Right ventricle myocardium superior (tissue), 1 donor: ENCODE results near the gene FGF1. TPM values are rescaled to one million over a fixed set of nuclear protein-coding genes. Genes with fewer than 3 reads are reported as not detected.

ENCODE experiments used
- ATAC-seq: fragments of 200-7000 bp; cut with Tn5 transposase; one replicate; pipeline ENCODE4 v1.9.1; 2020; ENCODE audit warnings: mild to moderate bottlenecking; ENCODE audit not compliant: poor library complexity
- DNase-seq: peaks from one replicate; pipeline ENCODE4 v3.0.0-alpha.2; 2020
- intact Hi-C: fragments of 100-400 bp; cut with DNase I; formaldehyde crosslinking; loops from one replicate; pipeline ENCODE4 v1.11.2; 2022
- total RNA-seq: library from RNA; stranded (reverse); fragmentation: NEBNext Ultra II Directional; extraction: Animal tissue kit (Norgen Biotek cat#: 25700); gene quantifications from one replicate; pipeline ENCODE4 v1.2.1, GENCODE V29; 2021
- donor health status: DM: no; HTN: yes; CAD: no; lungs with severe emphysema.

The FGF1 gene
- total RNA-seq, 1 donor from 2014 or later, result 42.7 TPM

DNA sequence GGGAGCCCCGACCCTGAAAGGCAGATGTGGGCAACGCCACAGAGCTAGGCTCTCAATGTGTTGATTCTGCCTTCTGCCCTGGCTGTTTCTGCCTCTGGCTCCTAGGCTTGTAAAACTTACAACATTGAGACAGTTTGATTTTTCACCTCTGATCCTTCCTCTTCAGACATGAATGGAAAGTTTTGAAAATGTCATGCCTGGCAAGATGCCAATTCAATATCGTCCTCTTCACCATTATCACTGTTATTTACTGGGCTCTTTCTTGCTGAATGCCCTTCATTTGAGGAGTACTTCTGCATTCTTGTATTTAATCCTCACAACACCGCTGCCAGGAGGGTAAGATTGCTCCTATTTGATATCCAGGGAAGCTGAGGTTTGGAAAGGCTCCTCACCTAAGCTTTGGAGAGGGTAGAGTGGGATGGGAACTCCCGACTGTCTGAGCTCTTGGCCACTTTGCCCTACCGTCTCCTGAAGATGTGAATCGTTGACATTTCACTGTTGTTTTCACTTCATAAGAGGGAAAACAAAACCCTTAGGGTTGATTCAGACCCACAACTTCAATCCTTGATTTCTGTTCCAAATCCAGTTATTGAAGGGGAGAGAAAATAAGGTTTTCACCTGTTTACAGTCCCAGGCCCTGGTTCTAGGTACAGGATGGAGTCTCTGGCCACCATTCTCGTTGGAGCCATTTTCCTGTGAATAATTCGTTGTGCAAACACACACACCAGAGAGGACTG is 12.7 kb upstream of the FGF1 start:
- no peak for DNase-seq
- intact Hi-C loops, result loop anchor here (2.0 to 5.0 kb wide), 3 partner anchors 44 to 546 kb away; no protein-coding TSS in a partner anchor
- ATAC-seq, result peak; percentile 17

GRCh38 chr5:142697356-142698255 is 11.7 kb upstream of the FGF1 start:
- ATAC-seq (peak; percentile 80), DNase-seq (peak; percentile 59)
- intact Hi-C loops, result loop anchor here (2.0 to 5.0 kb wide), 3 partner anchors 43 to 545 kb away; no protein-coding TSS in a partner anchor

GRCh38 chr5:142696379-142696778 is 10.5 kb upstream of the FGF1 start:
- ATAC-seq (no peak), DNase-seq (no peak)
- intact Hi-C loops, result loop anchor here (5.0 kb wide), 2 partner anchors 84 to 544 kb away; no protein-coding TSS in a partner anchor

DNA sequence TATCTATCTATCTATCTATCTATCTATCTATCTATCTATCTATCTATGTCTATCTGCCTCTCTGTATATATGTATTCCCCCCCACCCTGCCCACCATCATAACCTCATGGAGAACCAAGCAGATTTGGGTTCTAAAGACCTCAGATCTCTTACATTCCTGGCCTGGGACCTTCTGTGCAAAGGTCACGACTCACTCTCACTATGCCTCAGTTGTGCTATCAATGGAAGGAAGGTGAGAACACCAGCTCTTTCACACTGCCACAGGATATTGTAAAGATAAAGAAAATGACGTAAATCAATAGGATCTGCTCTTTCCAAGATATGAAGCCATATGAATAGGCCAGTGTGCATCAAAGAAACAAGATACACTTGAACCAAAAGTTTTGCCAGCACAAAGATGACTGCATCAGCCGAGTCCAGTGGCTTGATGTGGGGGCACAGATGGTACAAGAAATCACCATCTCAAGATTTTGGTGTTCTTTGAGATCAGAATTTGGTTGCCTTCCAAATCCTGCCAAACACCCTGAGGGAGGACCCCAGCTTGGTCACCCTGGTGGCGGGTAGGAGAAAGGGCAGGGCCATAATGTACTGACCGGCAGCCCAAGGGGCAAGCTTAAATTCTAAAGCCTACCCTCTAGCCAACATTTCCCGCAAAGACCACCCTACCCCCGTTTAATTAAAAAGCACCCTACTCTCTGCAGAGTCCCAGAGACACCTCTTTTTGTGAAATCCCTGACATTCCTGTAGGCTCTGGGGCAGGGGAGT is 8.4 kb upstream of the FGF1 start:
- intact Hi-C loops, result no loop called here
- DNase-seq (no peak), ATAC-seq (no peak)

GRCh38 chr5:142692321-142692894 is 6.5 kb upstream of the FGF1 start:
- no peak for ATAC-seq
- intact Hi-C loops, result no loop called here
- no peak for DNase-seq

DNA sequence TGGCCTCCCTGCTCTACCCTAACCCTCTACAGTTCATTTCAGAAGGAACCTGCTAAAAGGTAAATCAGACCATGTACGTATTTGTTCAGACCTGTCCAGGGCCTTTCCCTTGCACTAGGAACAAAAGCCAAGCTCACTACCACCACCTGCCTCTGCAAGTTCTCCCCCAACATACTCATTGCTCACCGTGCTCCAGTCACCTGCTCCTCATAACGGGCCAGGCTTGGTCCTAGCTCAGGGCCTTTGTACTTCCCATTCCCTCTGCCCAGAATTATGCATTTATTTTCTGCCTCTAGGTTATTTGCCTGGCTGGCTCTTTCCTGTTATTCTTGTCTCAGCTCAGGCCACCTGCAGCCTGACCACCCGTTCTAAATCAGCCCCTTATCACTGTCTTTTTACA is 4.8 kb upstream of the FGF1 start:
- no peak for DNase-seq
- no peak for ATAC-seq
- intact Hi-C loops, result no loop called here

- ATAC-seq, result no peak
- DNase-seq, result no peak
- intact Hi-C loops, result no loop called here
These were observed 3.2 kb upstream of the FGF1 start for GRCh38 chr5:142689081-142689480.

- no peak for ATAC-seq
- no peak for DNase-seq
- intact Hi-C loops, result no loop called here
These were observed 2.5 kb upstream of the FGF1 start for GRCh38 chr5:142688281-142688989.

DNA sequence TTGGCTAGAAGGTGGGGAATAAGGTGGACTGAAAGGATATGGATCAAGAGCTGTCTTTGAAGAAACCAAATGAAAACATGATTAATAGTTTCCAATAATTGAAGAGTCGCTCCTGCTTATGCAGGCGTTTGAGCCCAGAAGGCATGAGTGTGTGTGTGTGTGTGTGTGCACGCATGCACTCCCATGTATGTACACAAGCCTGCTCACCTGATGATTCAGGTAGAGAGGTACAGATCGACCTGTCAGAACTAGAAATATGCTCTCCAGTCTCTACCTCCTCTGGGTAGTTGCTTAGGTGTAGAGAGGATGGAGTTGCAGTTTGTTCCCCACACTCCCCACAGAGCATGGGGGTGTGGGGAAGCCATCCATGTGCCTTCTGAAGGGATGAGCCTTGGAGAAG is 1.1 kb upstream of the FGF1 start:
- ATAC-seq (no peak), DNase-seq (no peak)
- intact Hi-C loops, result no loop called here

- ATAC-seq, result peak; percentile 5
- no peak for DNase-seq
- intact Hi-C loops, result no loop called here
These were observed 382 bp upstream of the FGF1 start for GRCh38 chr5:142686210-142686734.

DNA sequence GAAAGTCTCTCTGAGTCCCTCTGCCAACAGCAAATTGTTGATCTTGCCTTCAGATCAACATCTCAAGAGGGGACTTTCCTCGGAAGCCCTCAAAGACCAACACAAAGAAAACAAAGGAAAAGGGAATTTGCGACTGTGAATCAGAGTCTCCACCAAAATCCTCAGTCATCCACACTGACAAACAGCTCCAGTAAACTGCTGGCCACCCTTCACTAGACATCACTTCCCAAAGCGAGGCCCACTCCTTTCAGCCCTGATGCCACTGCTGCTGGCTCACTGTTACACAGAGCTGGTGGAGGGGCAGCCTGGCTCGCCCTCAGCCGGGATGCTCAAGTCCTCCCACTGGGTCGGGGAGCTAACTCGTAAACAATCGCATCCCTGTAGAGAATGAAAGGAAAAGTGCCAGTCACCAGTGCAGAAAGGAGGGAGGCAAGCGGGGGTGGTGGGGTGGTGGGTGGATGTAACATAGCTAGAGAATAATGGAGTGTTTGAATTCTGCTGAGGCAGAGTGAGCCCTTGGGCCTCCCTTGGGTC is 1.3 kb downstream of the FGF1 start:
- DNase-seq (no peak), ATAC-seq (peak; percentile 9)
- intact Hi-C loops, result no loop called here

DNA sequence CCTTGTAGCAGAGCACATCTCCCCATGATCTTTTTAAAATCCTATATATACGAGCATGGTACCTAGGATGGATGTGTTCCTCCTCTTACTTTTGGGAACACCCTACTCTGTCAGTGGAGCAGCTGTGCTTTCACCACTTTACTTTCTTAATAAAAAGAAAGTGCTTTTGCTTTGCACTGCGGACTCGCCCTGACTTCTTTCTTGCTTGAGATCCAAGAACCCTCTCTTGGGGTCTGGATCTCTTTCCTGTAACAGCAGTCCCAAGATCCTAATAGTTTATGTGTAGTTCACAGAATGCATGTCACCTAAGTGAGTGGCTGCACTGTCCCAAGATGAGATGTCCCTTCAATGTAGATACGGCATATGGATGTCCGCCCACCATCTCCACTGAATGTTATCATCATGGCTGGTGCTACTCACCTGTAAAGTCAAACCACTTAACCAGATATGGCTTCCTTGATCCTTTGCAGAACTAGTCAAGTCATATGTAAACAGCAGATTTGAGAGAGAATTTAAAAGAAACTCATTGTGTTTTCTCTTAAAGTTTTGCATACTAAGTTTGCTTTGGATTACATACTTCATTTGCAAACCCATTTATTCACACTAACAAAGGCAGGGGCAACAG is 1.9 kb downstream of the FGF1 start:
- DNase-seq (no peak), ATAC-seq (no peak)
- intact Hi-C loops, result no loop called here

DNA sequence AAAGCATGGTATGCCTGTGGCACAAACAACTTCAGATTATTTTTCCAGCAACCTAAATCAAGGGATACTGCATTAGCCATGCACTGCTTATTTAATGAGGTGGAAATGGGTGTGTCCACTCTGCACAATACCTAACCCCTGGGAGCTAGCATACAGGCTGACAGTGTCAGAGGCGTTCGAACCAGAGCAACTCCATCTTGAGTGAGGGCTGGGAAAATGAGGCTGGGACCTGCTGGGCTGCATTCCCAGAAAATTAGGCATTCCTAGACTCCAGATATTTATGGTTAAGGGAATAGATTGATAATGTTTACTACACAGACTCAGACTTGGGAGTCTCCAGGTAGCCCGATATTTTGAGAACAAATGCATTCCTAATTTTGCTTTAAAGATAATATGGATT is 2.8 kb downstream of the FGF1 start:
- intact Hi-C loops, result no loop called here
- ATAC-seq, result no peak
- DNase-seq, result no peak

DNA sequence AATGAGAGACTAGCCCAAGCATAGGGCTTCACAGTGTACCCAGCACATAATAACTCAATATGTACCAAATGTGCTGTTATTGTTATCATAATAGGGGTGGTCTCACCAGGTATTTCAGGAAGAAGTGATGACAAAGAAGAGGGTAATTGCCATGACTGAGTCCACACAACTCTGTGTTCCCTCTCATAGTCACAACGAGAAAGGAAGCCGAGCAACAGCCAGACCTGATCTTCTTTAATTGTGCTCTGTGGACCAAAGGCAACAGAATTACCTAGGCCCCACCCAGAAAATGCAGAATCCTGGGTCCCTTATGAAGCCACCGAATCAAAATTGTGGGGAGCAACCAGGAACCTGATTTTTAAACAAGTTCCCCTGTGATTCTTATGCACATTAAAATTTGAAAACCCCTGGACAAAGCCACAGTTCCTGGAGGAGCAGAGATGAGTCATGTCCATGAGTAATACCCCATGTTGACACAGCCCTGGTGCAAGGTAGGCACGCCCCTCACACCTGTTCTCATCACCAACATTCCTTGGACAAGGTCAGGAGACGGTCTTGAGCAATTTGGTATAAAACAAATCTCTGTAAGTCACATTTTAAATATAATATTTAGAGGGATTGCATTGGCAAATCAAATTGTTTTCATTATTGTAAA is 5.2 kb downstream of the FGF1 start:
- DNase-seq, result no peak
- no peak for ATAC-seq
- intact Hi-C loops, result no loop called here

DNA sequence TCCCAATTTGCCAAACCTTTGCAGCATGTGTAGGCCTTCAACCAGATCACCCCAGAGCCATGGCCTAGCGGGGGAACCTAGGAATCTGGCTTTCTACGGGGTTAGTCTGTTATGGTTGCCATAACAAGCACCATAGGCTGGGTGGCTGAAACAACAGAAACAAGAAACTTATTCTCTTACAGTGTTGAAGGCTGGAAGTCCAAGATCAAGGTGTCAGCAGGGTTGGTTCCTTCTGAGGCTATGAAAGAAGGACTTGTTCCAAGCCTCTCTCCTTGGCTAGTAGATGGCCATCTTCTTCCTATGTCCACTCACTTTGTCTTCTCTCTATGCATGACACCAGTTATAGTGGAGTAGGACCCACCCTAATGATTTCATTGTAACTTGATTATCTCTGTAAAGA is 6.1 kb downstream of the FGF1 start:
- DNase-seq (no peak), ATAC-seq (no peak)
- intact Hi-C loops, result no loop called here

GRCh38 chr5:142678529-142678928 is 7.4 kb downstream of the FGF1 start:
- DNase-seq, result no peak
- no peak for ATAC-seq
- intact Hi-C loops, result no loop called here

- no peak for DNase-seq
- intact Hi-C loops, result no loop called here
- no peak for ATAC-seq
These were observed 8.7 kb downstream of the FGF1 start for GRCh38 chr5:142677198-142677597.
